ENCODE measurements around the gene TRIM73.
"Not testable (repeated sequence)": the region's sequence is repeated elsewhere in the genome, so short reads cannot be mapped to it uniquely, and the experiment has no call there.

The TRIM73 gene

GRCh38 chr7:75415829-75416373 lies 20.5 kb downstream of the TRIM73 start:
- not testable (repeated sequence) for DNase-seq

GRCh38 chr7:75416787-75417186 lies 21.4 kb downstream of the TRIM73 start:
- DNase-seq = not testable (repeated sequence)

DNA sequence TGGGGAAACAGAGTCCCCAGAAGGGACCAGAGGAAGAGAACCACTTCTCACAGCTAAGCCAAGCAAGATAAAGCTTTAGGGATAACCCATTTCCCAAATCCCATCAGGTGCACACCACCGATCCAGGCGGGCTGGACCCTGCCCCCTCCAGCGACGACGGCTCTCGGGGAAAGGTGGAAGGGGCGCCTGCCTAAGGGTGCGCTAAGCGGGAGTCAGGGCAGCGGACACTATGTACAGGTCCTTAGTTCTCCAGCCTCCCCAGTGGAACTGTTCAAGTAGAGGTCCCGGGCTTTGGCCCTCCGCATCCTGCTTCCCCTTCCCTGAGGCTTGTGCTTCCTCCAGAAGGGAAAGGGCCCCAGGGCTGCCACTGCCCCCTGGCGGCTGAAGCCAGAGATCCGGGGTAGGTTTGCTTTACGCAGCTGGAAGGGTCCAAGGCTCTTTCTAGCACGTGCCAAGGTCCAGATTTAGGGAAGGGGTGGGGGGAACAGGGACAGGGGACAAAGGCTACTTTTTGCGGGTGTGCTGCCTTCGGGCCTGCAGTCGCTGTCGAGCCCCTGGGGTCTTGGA lies 22.9 kb downstream of the TRIM73 start:
- DNase-seq = not testable (repeated sequence)

GRCh38 chr7:75419210-75419609 lies 23.8 kb downstream of the TRIM73 start:
- not testable (repeated sequence) for DNase-seq

DNA sequence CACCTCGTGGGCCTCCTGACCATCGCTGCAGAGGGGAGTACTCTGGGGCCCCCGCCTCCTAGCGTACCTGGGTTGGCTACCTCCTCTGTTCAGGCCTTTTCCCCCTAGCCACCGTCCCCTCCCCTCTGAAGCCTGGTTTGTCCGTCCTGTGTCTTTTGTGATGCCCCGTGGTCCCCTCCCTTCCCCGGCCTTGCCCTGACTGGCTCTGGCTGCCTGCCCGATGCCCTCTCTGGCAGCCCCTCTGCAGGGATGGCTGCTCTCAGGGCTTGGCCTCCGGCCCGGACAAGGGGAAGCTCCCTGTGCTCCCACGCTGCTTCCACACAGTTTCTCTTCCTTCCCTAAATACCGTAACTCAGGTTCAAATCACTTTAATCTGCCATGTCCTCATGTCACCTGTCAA lies 24.3 kb downstream of the TRIM73 start:
- DNase-seq = not testable (repeated sequence)

- not testable (repeated sequence) for DNase-seq
Observed at GRCh38 chr7:75420152-75420551, 24.7 kb downstream of the TRIM73 start.

GRCh38 chr7:75421798-75422710 lies 26.6 kb downstream of the TRIM73 start:
- not testable (repeated sequence) for DNase-seq

DNA sequence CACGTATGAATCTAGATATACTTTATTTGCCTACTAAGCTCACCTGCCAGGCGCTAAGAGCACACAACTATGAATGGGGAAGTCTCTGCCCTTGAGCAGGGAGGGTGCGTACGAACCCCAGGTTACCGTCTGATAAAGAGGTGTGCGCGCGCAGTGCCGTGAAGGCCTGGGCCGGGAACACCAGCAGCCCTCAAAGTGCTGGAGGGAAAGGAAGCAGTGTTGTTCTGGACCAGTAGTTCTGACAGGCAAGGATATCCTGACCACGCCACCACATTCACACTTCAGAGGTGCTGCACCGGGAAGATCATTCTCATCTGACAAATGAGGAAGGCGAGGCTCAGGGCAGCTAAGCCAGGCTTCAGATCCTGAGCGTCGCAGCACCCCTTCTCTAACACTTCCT lies 28.1 kb downstream of the TRIM73 start:
- DNase-seq = not testable (repeated sequence)

GRCh38 chr7:75439000-75439399 lies 43.6 kb downstream of the TRIM73 start:
- not testable (repeated sequence) for DNase-seq

GRCh38 chr7:75442101-75442464 lies 46.7 kb downstream of the TRIM73 start:
- DNase-seq = not testable (repeated sequence)

- peak in 1 of 2 experiments; percentile 23 for DNase-seq
Observed at GRCh38 chr7:75442465-75443111, 47.2 kb downstream of the TRIM73 start.

- DNase-seq = not testable (repeated sequence)
Observed at GRCh38 chr7:75449946-75450345, 54.5 kb downstream of the TRIM73 start.

DNA sequence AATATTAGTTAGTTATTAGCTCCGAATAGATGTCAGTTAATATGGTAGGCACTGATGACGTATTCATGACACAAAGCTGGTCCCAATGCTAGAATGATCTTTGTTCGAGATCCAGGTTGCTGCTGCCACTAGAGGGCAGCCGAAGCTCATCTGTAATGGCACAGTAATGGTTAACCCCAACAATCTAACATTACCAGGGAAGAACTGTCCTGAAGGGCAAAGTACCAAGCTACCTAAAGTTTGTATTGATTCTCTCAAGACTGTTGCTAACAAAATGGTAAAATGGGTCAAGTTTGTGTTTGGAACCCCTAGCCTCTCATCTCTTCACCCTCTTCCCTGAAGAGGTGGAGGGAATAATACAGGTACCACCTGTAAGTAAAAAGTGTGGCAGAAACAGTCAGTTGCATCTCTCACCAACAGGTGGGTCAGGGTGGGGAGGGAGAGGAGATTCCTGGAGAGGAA lies 57.1 kb downstream of the TRIM73 start:
- not testable (repeated sequence) for DNase-seq
